NT2/D1 (cell line): ENCODE measurements around the gene ZNF428.

Experiments
- DNase-seq: peaks from one replicate; pipeline ENCODE4 v3.0.0-alpha.2; 2011; ENCODE audit warnings: low read depth, low spot score
- H3K27me3 ChIP-seq: 2 replicates; pipeline ENCODE4 v1.6.0; 2011; ENCODE audit warnings: mild to moderate bottlenecking; ENCODE audit not compliant: insufficient read length, insufficient read depth
- H3K36me3 ChIP-seq: 2 replicates; pipeline ENCODE4 v1.6.1; 2011; ENCODE audit warnings: mild to moderate bottlenecking, low read length, mixed read lengths; ENCODE audit not compliant: insufficient read depth, insufficient read length
- H3K4me1 ChIP-seq: 2 replicates; pipeline ENCODE4 v1.5.1; 2011; ENCODE audit not compliant: insufficient read depth, insufficient read length
- H3K4me3 ChIP-seq: 2 replicates; pipeline ENCODE4 v1.5.1; 2011; ENCODE audit warnings: low read depth; ENCODE audit not compliant: insufficient read length
- H3K9ac ChIP-seq: 2 replicates; pipeline ENCODE4 v1.6.0; 2011; ENCODE audit warnings: low read depth; ENCODE audit not compliant: insufficient read length
- H3K9me3 ChIP-seq: 2 replicates; pipeline ENCODE4 v1.5.1; 2011; ENCODE audit warnings: mild to moderate bottlenecking, low read length; ENCODE audit not compliant: insufficient read depth
- SUZ12 ChIP-seq: IDR thresholded peaks from 2 replicates; pipeline ENCODE4 v1.6.1; 2011; ENCODE audit not compliant: insufficient read length, insufficient read depth; ENCODE audit errors: extremely low read depth
- YY1 ChIP-seq: IDR thresholded peaks from 2 replicates; pipeline ENCODE4 v1.6.1; 2011; ENCODE audit not compliant: insufficient read length, insufficient read depth
- ZNF274 ChIP-seq: IDR thresholded peaks from 2 replicates; pipeline ENCODE4 v1.6.1; 2011; ENCODE audit warnings: mild to moderate bottlenecking, low read depth, low read length

The ZNF428 gene

GRCh38 chr19:43599635-43600295, 19.7 kb downstream of the ZNF428 start:
- no peak for DNase-seq
- Histone ChIP-seq H3K4me3 (no peak overlapping the region), H3K27me3 (no peaks in the 10 kb centered on the region), H3K36me3 (peaks cover 45% of the 10 kb centered on the region), H3K9ac (no peak overlapping the region), H3K9me3 (no peaks in the 10 kb centered on the region), H3K4me1 (no peaks in the 10 kb centered on the region)
- TF ChIP-seq YY1 (no peak), SUZ12 (no peak), ZNF274 (no peak)

GRCh38 chr19:43598445-43599240, 20.8 kb downstream of the ZNF428 start:
- no peak for TF ChIP-seq SUZ12
- TF ChIP-seq YY1: no peak
- TF ChIP-seq ZNF274: no peak
- Histone ChIP-seq H3K36me3 (peaks cover 52% of the 10 kb centered on the region), H3K27me3 (no peaks in the 10 kb centered on the region), H3K9ac (no peak overlapping the region), H3K9me3 (no peaks in the 10 kb centered on the region), H3K4me1 (peaks cover 3% of the 10 kb centered on the region), H3K4me3 (no peak overlapping the region)
- no peak for DNase-seq

- Histone ChIP-seq H3K4me1 (peaks cover 5% of the 10 kb centered on the region), H3K4me3 (no peak overlapping the region), H3K36me3 (peaks cover 57% of the 10 kb centered on the region), H3K9me3 (no peaks in the 10 kb centered on the region), H3K9ac (no peak overlapping the region), H3K27me3 (no peaks in the 10 kb centered on the region)
- DNase-seq: no peak
- TF ChIP-seq ZNF274: no peak
- TF ChIP-seq YY1: no peak
- no peak for TF ChIP-seq SUZ12
These were observed 21.6 kb downstream of the ZNF428 start for GRCh38 chr19:43597876-43598275.

- TF ChIP-seq SUZ12 (no peak), ZNF274 (no peak), YY1 (no peak)
- Histone ChIP-seq H3K9ac (peak overlapping the region; percentile 84), H3K36me3 (peaks cover 58% of the 10 kb centered on the region), H3K4me1 (peaks cover 5% of the 10 kb centered on the region), H3K27me3 (no peaks in the 10 kb centered on the region), H3K9me3 (no peaks in the 10 kb centered on the region), H3K4me3 (peak overlapping the region; percentile 79)
- DNase-seq: no peak
These were observed 22.5 kb downstream of the ZNF428 start for GRCh38 chr19:43596842-43597461.

GRCh38 chr19:43595999-43596841, 23.2 kb downstream of the ZNF428 start, which contains the start of the genes IRGQ and ZNF576:
Gene IRGQ, minus strand, starts transcription at chr19:43596134. Its CDS starts 796 bp downstream, at chr19:43595338.
Gene ZNF576, plus strand, starts transcription at chr19:43596595. Its CDS starts 514 bp downstream, at chr19:43597109.
- Histone ChIP-seq H3K4me1 (peaks cover 5% of the 10 kb centered on the region), H3K9ac (peak within 1 kb of the TSS; percentile 88), H3K4me3 (peak within 1 kb of the TSS; percentile 79), H3K36me3 (peaks cover 61% of the 10 kb centered on the region), H3K9me3 (no peaks in the 10 kb centered on the region), H3K27me3 (no peaks in the 10 kb centered on the region)
- no peak for TF ChIP-seq SUZ12
- peak; percentile 97 for DNase-seq

- DNase-seq: no peak
- Histone ChIP-seq H3K4me3 (peak overlapping the region; percentile 69), H3K9me3 (no peaks in the 10 kb centered on the region), H3K9ac (peak overlapping the region; percentile 88), H3K4me1 (peaks cover 5% of the 10 kb centered on the region), H3K36me3 (peaks cover 61% of the 10 kb centered on the region), H3K27me3 (no peaks in the 10 kb centered on the region)
- TF ChIP-seq SUZ12: no peak
- no peak for TF ChIP-seq ZNF274
- no peak for TF ChIP-seq YY1
These were observed 23.8 kb downstream of the ZNF428 start for GRCh38 chr19:43595605-43595998.
